ENCODE measurements around the gene C1QTNF9.
"Not testable (repeated sequence)": the region's sequence is repeated elsewhere in the genome, so short reads cannot be mapped to it uniquely, and the experiment has no call there.

C1QTNF9 gene

GRCh38 chr13:24371273-24371672, 61.9 kb downstream of the C1QTNF9 start:
- not testable (repeated sequence) for DNase-seq

Data from activated CD4-positive, alpha-beta T cell treated with anti-CD3 and anti-CD28 coated beads, Interleukin-2, amount 50 U/mL, for 1 hour (primary cell).